ENCODE results near the gene NTNG2.

- no peak for TF ChIP-seq POLR2A (IDR thresholded peaks at IDR 0.05)
- TF ChIP-seq CTCF (IDR thresholded peaks at IDR 0.05), result no peak
These were observed 74.2 kb downstream of the NTNG2 start for GRCh38 chr9:132235894-132236661.
